NCI-H1105 treated with DMSO at 0.1 percent for 48 hours (cell line): ENCODE results near the gene ACSM6.

Source experiments
- DNase-seq: peaks from one replicate; lab custom pipeline; 2025; lab: John Stamatoyannopoulos, UW

ACSM6 gene

DNA sequence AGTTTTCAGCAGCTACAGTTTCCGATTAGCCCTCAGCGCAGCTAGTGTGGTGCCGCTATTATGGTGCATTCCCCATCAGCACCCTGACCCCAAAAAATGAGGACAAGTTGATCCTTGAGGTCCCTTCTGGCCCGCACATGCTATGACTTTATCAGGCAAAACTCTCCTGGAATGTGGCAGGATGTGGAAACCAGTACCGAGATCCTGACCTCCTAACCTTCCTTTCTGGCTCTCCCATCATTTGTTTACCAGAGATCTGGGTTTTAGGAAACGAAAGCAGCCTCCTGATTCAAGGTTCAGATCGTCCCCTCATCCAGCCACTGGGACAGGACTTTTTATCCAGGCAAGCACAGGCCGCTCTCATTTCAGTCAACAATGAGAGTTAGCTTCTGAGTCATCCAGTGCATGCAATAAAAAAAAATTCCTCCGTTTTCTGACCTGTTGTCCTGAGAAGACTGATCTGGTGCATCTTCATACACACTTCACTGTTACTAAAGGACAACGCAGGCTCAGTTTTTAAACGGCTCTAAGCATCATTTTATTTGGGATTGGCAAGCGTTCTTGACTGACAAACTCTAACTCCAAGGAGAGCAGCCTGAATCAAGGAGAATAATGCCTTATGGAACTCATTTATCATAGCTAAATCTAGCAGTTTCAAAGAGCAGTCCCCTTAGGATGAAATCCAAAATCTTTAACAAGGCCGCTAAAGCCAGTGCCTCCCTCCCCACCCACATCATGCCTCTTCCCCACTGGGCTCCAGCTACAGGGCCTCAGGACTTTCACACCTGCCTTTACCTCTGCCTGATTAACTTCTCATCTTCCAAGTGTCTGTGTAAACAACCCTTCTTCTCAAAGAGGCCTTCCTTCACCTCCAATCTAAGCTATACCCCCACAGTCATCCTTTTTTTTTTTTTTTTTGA is 79.6 kb downstream of the ACSM6 start:
- no peak for DNase-seq

DNA sequence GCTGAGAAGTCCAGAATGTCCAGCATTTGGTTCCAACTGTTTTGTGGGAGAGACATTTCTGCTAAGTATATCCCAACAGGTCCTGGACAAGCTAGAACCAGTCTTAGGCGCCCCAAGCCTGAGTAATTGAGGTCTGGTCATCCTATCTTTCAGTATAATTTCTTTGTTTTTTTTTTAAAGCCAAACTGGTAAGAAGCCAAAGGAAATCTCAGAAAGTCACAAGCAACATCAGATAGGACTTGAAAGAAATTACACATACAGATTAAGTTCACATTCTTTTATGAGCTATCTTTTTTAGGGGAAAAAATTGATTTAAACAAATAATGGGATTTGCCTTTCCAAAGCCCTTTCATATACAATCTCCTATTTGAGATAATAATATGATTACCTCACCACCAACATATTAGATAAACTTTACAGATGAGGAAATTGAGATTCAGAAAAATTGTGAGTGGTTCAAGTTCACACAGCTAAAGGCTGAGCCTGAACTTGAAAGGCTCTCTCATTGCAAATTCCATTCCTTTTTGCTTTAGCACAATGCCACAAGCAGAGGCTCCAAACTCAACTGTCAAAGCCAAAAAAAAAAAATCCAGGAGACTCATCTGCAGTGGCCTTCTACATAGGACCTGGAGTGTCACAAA is 81.8 kb downstream of the ACSM6 start:
- DNase-seq: no peak

GRCh38 chr10:95276367-95277200 is 82.5 kb downstream of the ACSM6 start:
- no peak for DNase-seq

GRCh38 chr10:95277201-95277570 is 83.1 kb downstream of the ACSM6 start:
- no peak for DNase-seq

DNA sequence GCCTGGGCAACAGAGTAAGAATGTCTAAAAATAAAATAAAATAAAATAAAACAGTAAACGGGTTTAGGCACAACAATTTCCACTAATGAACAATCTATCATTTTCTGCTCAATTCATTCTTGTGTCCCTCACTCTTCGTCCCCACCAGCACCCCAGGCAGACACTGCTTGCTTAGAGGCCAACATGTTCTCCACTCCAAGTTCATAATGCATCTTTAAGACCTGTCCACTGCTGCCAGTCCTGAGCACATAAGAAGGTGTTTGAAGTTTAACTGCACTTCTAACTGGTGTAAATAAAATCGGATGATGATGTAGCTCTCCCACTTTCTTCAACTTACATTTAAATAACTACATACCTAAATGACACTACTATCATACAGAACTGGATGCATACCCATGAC is 83.6 kb downstream of the ACSM6 start:
- DNase-seq: no peak
